ENCODE results near the gene CLMN. TPM values are rescaled to one million over a fixed set of nuclear protein-coding genes. Genes with fewer than 3 reads are reported as not detected.

Gene CLMN
- total and polyA plus RNA-seq, 5 donors from 2014 or later: 0.17 to 0.90 TPM; not detected in 3

DNA sequence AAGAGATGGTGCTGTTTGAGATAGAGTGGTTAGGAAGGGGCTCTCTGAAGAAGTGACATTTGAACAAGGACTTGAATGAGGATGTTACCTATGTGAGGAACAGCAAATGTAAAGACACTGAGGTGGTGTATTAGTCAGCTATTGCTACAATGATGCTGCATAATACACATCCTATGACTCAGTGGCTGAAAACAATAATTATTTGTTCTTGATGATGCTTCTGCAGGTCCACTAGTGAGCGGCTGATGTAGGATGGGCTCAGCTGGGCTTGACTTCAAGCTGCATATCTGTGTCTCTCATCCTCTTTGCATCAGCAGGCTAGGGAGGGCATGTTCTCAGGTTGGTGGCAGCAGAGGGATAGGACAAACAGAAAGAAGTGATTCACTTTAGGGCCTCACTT is 21.4 kb upstream of the CLMN start:
- H3K4me3 Mint-ChIP-seq: no peak overlapping the region
- peaks cover 11% of the 10 kb centered on the region for H3K27me3 ChIP-seq (ENCODE audit: control insufficient read depth, insufficient read depth, low read length)
- H3K4me1 Mint-ChIP-seq: no peaks in the 10 kb centered on the region
- no peak overlapping the region for H3K27ac Mint-ChIP-seq
- ATAC-seq (ENCODE audit: low read depth in 2 of 2) (no peak), DNase-seq (no peak)
- no peaks in the 10 kb centered on the region for H3K4me1 ChIP-seq (ENCODE audit: control insufficient read depth, insufficient read depth, low read length, poor library complexity, severe bottlenecking)
- H3K27me3 Mint-ChIP-seq: peaks cover 7% of the 10 kb centered on the region
- H3K9me3 ChIP-seq (ENCODE audit: control insufficient read depth in 2 of 2, low read length in 2 of 2): no peaks in the 10 kb centered on the region
- no peak overlapping the region for H3K4me3 ChIP-seq (ENCODE audit: low read depth, low read length)
- H3K36me3 Mint-ChIP-seq: no peaks in the 10 kb centered on the region
- no peak overlapping the region for H3K27ac ChIP-seq (ENCODE audit: insufficient read depth, low read length, poor library complexity, severe bottlenecking)
- H3K36me3 ChIP-seq (ENCODE audit: control insufficient read depth, insufficient read depth, low read length): no peaks in the 10 kb centered on the region
- peaks cover 0 to 4% (median 0%) of the 10 kb centered on the region in 7 donors for H3K9me3 Mint-ChIP-seq

DNA sequence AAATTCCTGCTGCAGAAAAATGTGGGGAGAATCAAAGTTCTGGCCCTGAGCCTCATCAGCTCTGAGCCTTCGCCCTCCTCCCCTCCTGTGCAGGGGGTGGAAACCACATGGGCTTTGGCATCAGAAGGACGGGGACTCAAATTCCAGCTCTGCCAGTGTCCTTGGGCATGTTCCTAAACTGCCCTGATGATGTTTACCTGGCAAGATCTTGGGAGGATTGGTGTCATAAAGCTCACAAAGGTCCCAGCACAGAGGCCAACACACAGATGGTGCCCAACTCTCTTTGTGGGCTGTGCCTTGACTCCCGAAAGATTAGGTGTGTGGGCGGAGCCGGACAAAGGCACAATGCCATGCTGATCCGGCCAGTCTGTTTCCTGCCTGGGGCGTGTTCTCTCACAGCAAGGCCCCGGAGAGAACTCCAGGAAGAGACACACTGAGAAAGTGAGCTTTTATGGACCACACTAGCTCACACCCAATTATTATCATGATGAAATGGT is 20.5 kb upstream of the CLMN start:
- Mint-ChIP-seq H3K27me3 (peaks cover 11% of the 10 kb centered on the region), H3K4me3 (no peak overlapping the region), H3K27ac (no peak overlapping the region), H3K4me1 (no peaks in the 10 kb centered on the region), H3K36me3 (no peaks in the 10 kb centered on the region), H3K9me3 (peaks cover 0 to 4% (median 0%) of the 10 kb centered on the region in 7 donors)
- Histone ChIP-seq H3K36me3 (ENCODE audit: control insufficient read depth, insufficient read depth, low read length) (no peaks in the 10 kb centered on the region), H3K27me3 (ENCODE audit: control insufficient read depth, insufficient read depth, low read length) (peaks cover 11% of the 10 kb centered on the region), H3K9me3 (ENCODE audit: control insufficient read depth in 2 of 2, low read length in 2 of 2) (no peaks in the 10 kb centered on the region), H3K4me3 (ENCODE audit: low read depth, low read length) (no peak overlapping the region), H3K4me1 (ENCODE audit: control insufficient read depth, insufficient read depth, low read length, poor library complexity, severe bottlenecking) (no peaks in the 10 kb centered on the region), H3K27ac (ENCODE audit: insufficient read depth, low read length, poor library complexity, severe bottlenecking) (no peak overlapping the region)
- ATAC-seq (ENCODE audit: low read depth in 2 of 2) (no peak), DNase-seq (no peak)

DNA sequence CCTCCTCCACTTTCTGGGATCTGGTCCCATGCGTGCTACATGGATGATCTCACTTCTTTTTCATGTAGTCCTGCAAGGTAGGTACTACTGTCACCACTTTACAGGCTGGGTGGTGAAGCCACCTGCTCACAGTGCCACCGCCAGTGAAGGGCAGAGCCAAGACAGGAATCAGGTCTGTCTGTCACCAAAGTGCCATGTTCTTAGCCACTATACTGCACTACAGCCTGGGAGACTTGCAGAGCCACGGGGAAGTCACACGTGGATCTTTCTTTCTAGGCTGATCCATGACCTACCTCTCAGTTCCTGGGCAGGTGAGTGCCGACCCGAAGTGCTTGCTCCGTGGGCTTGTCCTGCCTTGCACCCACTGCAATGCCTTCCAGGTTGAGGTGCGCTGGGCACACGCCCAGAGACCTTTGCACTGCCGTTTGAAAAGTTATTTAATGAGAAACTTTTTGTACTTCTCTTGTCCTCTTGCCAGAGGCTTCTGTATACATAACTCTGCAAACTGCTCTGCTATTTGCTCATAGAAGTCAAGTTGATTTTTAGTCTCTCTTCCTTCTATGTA is 19.7 kb upstream of the CLMN start:
- Mint-ChIP-seq H3K27ac (no peak overlapping the region), H3K4me3 (no peak overlapping the region)

DNA sequence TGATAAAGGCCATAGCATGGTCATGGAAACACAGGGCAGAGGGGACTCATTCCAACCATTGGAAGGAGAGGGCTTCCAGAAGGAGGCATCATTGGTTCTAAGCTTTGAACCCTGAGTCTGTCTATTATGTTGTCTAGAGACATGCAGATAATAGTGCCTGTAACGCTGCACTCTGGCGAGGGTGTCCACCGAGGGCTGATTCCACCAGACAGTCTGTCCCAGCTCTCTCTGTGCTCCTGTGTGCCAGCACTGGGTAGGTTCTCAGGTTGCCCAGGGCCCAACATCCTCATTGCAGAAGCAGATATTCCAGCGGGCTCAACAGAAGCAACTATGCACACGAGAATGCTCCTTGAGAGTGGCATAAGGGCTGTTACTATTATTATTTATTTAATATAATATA is 18.7 kb upstream of the CLMN start:
- ATAC-seq (ENCODE audit: low read depth in 2 of 2) (no peak), DNase-seq (no peak)
- H3K9me3 ChIP-seq (ENCODE audit: control insufficient read depth in 2 of 2, low read length in 2 of 2): no peaks in the 10 kb centered on the region
- Mint-ChIP-seq H3K36me3 (no peaks in the 10 kb centered on the region), H3K4me3 (no peak overlapping the region), H3K27ac (no peak overlapping the region), H3K9me3 (peaks cover 0 to 3% (median 0%) of the 10 kb centered on the region in 7 donors), H3K4me1 (no peaks in the 10 kb centered on the region), H3K27me3 (peaks cover 11% of the 10 kb centered on the region)
- H3K36me3 ChIP-seq (ENCODE audit: control insufficient read depth, insufficient read depth, low read length): no peaks in the 10 kb centered on the region
- peaks cover 11% of the 10 kb centered on the region for H3K27me3 ChIP-seq (ENCODE audit: control insufficient read depth, insufficient read depth, low read length)
- no peak overlapping the region for H3K27ac ChIP-seq (ENCODE audit: insufficient read depth, low read length, poor library complexity, severe bottlenecking)
- H3K4me3 ChIP-seq (ENCODE audit: low read depth, low read length): no peak overlapping the region
- no peaks in the 10 kb centered on the region for H3K4me1 ChIP-seq (ENCODE audit: control insufficient read depth, insufficient read depth, low read length, poor library complexity, severe bottlenecking)

More for the DNA sequence above, 19.7 kb upstream of the CLMN start:
- Histone ChIP-seq H3K4me1 (ENCODE audit: control insufficient read depth, insufficient read depth, low read length, poor library complexity, severe bottlenecking) (no peaks in the 10 kb centered on the region), H3K27me3 (ENCODE audit: control insufficient read depth, insufficient read depth, low read length) (peaks cover 11% of the 10 kb centered on the region), H3K4me3 (ENCODE audit: low read depth, low read length) (no peak overlapping the region), H3K36me3 (ENCODE audit: control insufficient read depth, insufficient read depth, low read length) (no peaks in the 10 kb centered on the region), H3K27ac (ENCODE audit: insufficient read depth, low read length, poor library complexity, severe bottlenecking) (no peak overlapping the region), H3K9me3 (ENCODE audit: control insufficient read depth in 2 of 2, low read length in 2 of 2) (no peaks in the 10 kb centered on the region)
- Mint-ChIP-seq H3K4me1 (no peaks in the 10 kb centered on the region), H3K36me3 (no peaks in the 10 kb centered on the region), H3K27me3 (peaks cover 11% of the 10 kb centered on the region), H3K9me3 (peaks cover 0 to 4% (median 0%) of the 10 kb centered on the region in 7 donors)
- ATAC-seq (ENCODE audit: low read depth in 2 of 2): no peak
- no peak for DNase-seq

DNA sequence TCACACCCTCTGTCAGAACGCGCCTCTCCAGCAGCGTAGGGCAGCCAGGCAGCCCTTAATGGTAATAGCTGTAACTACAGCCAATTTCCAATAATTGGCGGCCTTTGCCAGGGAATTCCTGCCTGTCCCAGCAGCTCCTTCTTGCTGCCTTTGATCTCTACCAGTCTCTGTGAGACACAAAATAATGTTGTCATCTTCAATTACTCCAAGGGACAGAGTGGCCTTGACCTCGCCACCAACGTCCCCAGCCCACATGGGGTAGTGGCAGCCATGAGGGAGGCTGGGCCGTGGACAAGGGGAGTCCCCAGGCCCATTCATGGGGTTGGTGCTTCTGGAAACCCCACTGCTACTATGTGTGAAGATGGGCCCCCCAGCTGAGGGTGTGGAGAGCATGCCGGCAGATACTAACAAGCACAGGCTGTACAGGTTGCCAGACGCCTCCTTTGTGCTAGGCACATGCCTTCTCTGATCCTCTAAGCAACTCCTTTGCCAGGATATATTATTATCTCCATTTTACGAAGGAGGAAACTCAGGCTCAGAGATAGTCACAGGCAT is 17.4 kb upstream of the CLMN start:
- Histone ChIP-seq H3K4me1 (ENCODE audit: control insufficient read depth, insufficient read depth, low read length, poor library complexity, severe bottlenecking) (no peaks in the 10 kb centered on the region), H3K27me3 (ENCODE audit: control insufficient read depth, insufficient read depth, low read length) (peaks cover 11% of the 10 kb centered on the region), H3K9me3 (ENCODE audit: control insufficient read depth in 2 of 2, low read length in 2 of 2) (no peaks in the 10 kb centered on the region), H3K27ac (ENCODE audit: insufficient read depth, low read length, poor library complexity, severe bottlenecking) (no peak overlapping the region), H3K4me3 (ENCODE audit: low read depth, low read length) (no peak overlapping the region), H3K36me3 (ENCODE audit: control insufficient read depth, insufficient read depth, low read length) (no peaks in the 10 kb centered on the region)
- H3K9me3 Mint-ChIP-seq: peaks cover 0 to 3% (median 0%) of the 10 kb centered on the region in 7 donors
- peaks cover 11% of the 10 kb centered on the region for H3K27me3 Mint-ChIP-seq
- H3K27ac Mint-ChIP-seq: no peak overlapping the region
- no peaks in the 10 kb centered on the region for H3K4me1 Mint-ChIP-seq
- no peak overlapping the region for H3K4me3 Mint-ChIP-seq
- DNase-seq (no peak), ATAC-seq (ENCODE audit: low read depth in 2 of 2) (no peak)
- no peaks in the 10 kb centered on the region for H3K36me3 Mint-ChIP-seq

DNA sequence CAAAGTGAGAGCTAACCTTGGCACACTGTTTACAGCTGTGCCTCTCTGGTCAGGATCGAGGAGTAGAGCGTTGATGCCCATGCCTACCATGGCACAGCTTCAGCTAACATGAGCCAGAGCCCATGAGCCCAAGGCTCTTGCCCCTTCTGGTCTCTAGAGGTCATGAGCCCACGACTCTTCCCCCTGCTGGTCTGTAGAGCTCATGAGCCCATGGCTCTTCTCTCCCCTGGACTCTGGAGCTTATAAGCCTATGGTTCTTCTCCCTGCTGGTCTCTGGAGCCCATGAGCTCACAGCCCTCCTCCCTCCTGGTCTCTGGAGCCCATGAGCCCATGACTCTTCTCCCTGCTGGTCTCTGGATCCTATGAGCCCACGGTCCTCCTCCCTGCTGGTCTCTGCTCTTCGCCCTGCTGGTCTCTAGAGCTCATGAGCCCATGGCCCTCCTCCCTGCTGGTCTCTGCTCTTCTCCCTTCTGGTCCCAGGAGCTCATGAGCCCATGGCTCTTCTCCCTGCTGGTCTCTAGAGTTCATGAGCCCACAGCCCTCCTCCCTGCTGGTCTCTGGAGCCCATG is 16.6 kb upstream of the CLMN start:
- H3K4me3 Mint-ChIP-seq: no peak overlapping the region
- no peak for DNase-seq
- Histone ChIP-seq H3K36me3 (ENCODE audit: control insufficient read depth, insufficient read depth, low read length) (no peaks in the 10 kb centered on the region), H3K9me3 (ENCODE audit: control insufficient read depth in 2 of 2, low read length in 2 of 2) (no peaks in the 10 kb centered on the region), H3K4me1 (ENCODE audit: control insufficient read depth, insufficient read depth, low read length, poor library complexity, severe bottlenecking) (no peaks in the 10 kb centered on the region), H3K27ac (ENCODE audit: insufficient read depth, low read length, poor library complexity, severe bottlenecking) (no peak overlapping the region), H3K27me3 (ENCODE audit: control insufficient read depth, insufficient read depth, low read length) (peaks cover 7% of the 10 kb centered on the region), H3K4me3 (ENCODE audit: low read depth, low read length) (no peak overlapping the region)
- no peaks in the 10 kb centered on the region for H3K4me1 Mint-ChIP-seq
- no peaks in the 10 kb centered on the region for H3K36me3 Mint-ChIP-seq
- H3K27me3 Mint-ChIP-seq: peaks cover 11% of the 10 kb centered on the region
- H3K9me3 Mint-ChIP-seq: peaks cover 0 to 3% (median 0%) of the 10 kb centered on the region in 7 donors
- ATAC-seq (ENCODE audit: low read depth in 2 of 2): no peak
- H3K27ac Mint-ChIP-seq: no peak overlapping the region

DNA sequence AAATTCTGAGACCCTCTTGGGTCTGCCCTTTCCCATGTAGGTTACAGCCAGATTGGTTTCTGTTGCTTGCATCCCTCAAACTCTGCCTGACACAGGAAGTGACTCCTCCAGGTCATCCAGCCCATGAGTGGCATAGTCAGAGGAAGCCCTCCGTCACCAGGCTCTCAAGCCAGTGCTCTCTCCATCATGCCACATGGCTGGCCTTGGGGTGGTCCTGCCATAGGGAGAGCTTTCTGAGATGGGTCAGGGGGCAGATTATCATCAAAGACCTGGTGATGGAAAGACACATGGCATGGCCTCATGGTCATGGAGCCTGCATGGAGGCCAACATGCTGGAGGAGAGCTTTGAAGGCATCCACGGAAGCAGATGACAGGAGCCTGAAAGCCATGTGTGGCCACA is 15.4 kb upstream of the CLMN start:
- H3K27me3 Mint-ChIP-seq: peaks cover 11% of the 10 kb centered on the region
- Histone ChIP-seq H3K36me3 (ENCODE audit: control insufficient read depth, insufficient read depth, low read length) (no peaks in the 10 kb centered on the region), H3K27me3 (ENCODE audit: control insufficient read depth, insufficient read depth, low read length) (peaks cover 2% of the 10 kb centered on the region), H3K4me1 (ENCODE audit: control insufficient read depth, insufficient read depth, low read length, poor library complexity, severe bottlenecking) (no peaks in the 10 kb centered on the region), H3K27ac (ENCODE audit: insufficient read depth, low read length, poor library complexity, severe bottlenecking) (no peak overlapping the region), H3K9me3 (ENCODE audit: control insufficient read depth in 2 of 2, low read length in 2 of 2) (no peaks in the 10 kb centered on the region), H3K4me3 (ENCODE audit: low read depth, low read length) (no peak overlapping the region)
- H3K9me3 Mint-ChIP-seq: peaks cover 0 to 3% (median 0%) of the 10 kb centered on the region in 7 donors
- no peaks in the 10 kb centered on the region for H3K36me3 Mint-ChIP-seq
- H3K4me3 Mint-ChIP-seq: no peak overlapping the region
- DNase-seq (no peak), ATAC-seq (ENCODE audit: low read depth in 2 of 2) (no peak)
- H3K27ac Mint-ChIP-seq: no peak overlapping the region
- H3K4me1 Mint-ChIP-seq: no peaks in the 10 kb centered on the region

DNA sequence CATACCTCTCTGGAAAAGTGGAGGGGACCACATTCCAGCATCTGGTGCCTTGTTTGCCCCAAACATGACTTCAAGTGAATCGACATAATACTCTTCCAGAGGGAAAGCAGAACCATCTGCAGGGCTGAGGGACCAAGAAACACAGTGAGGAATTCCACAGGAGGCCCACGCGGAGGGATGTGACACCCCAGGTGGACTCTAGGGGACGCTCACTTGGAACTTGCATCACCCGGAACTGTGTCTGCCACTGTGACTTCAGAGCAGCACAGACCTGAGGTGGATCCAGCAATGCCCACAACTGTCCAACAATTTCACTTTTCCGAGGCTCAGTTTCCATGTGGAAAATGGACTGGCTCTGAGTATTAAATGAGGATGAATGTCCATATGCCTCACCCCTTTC is 14.3 kb upstream of the CLMN start:
- no peak overlapping the region for H3K27ac ChIP-seq (ENCODE audit: insufficient read depth, low read length, poor library complexity, severe bottlenecking)
- DNase-seq: no peak
- H3K36me3 ChIP-seq (ENCODE audit: control insufficient read depth, insufficient read depth, low read length): no peaks in the 10 kb centered on the region
- Mint-ChIP-seq H3K36me3 (no peaks in the 10 kb centered on the region), H3K27ac (no peak overlapping the region), H3K9me3 (peaks cover 0 to 3% (median 0%) of the 10 kb centered on the region in 7 donors), H3K4me3 (no peak overlapping the region), H3K27me3 (peaks cover 14% of the 10 kb centered on the region), H3K4me1 (no peaks in the 10 kb centered on the region)
- no peak for ATAC-seq (ENCODE audit: low read depth in 2 of 2)
- H3K4me1 ChIP-seq (ENCODE audit: control insufficient read depth, insufficient read depth, low read length, poor library complexity, severe bottlenecking): no peaks in the 10 kb centered on the region
- no peaks in the 10 kb centered on the region for H3K27me3 ChIP-seq (ENCODE audit: control insufficient read depth, insufficient read depth, low read length)
- no peaks in the 10 kb centered on the region for H3K9me3 ChIP-seq (ENCODE audit: control insufficient read depth in 2 of 2, low read length in 2 of 2)
- no peak overlapping the region for H3K4me3 ChIP-seq (ENCODE audit: low read depth, low read length)

All from CD4-positive, CD25-positive, alpha-beta regulatory T cell (primary cell).